Caco-2 (cell line): ENCODE data around the gene PRDX2. TPM values are rescaled to one million over a fixed set of nuclear protein-coding genes. Genes with fewer than 3 reads are reported as not detected.

ENCODE experiments used
- BruUV-seq: library from RNA; stranded (reverse); fragments of 400-500 nt; replicated peaks from 2 replicates; lab custom pipeline; 2021; lab: Mats Ljungman, UMichigan
- CTCF ChIA-PET: fragments of 300-600 bp; sonication (Branson Sonifier 250); formaldehyde crosslinking; loops from one replicate; lab custom pipeline; 2022; ENCODE audit warnings: antibody characterized with exemption; lab: Charles Lee
- POLR2A ChIA-PET: fragments of 300-600 bp; sonication (Branson Sonifier 250); formaldehyde crosslinking; loops from one replicate; lab custom pipeline; 2022; ENCODE audit warnings: antibody characterized with exemption; lab: Charles Lee
- DNase-seq, 2 experiments: peaks; one replicate each; pipeline versions ENCODE4 v3.0.0 to v3.0.0-alpha.2; 2020 to 2022
- H3K27me3 ChIP-seq: replicated peaks from 2 replicates; pipeline ENCODE4 v1.6.0; 2011; ENCODE audit warnings: low read length; ENCODE audit not compliant: control insufficient read depth, insufficient read depth
- H3K36me3 ChIP-seq: 2 replicates; pipeline ENCODE4 v1.5.1; 2011; ENCODE audit warnings: low read length; ENCODE audit not compliant: control insufficient read depth, insufficient read depth
- H3K4me1 ChIP-seq: fragments of 250-450 bp; sonication (Bioruptor Pico); 2 replicates; pipeline ENCODE4 v1.5.1; 2020; ENCODE audit warnings: mild to moderate bottlenecking
- H3K4me3 ChIP-seq: 2 replicates; pipeline ENCODE4 v1.5.1; 2011; ENCODE audit warnings: low read depth, mild to moderate bottlenecking, control low read depth, low read length
- H3K9me3 ChIP-seq: fragments of 250-450 bp; sonication (Bioruptor Pico); 2 replicates; pipeline ENCODE4 v1.5.1; 2020; ENCODE audit warnings: mild to moderate bottlenecking, moderate library complexity
- H3K27ac Mint-ChIP-seq: one replicate; pipeline ENCODE4 v1.8.0; 2022; ENCODE audit warnings: mixed read lengths; ENCODE audit not compliant: unreplicated experiment
- H3K27me3 Mint-ChIP-seq: one replicate; pipeline ENCODE4 v1.8.0; 2022; ENCODE audit warnings: mixed read lengths; ENCODE audit not compliant: insufficient read depth, unreplicated experiment
- H3K36me3 Mint-ChIP-seq: one replicate; pipeline ENCODE4 v1.8.0; 2022; ENCODE audit warnings: mild to moderate bottlenecking, mixed read lengths; ENCODE audit not compliant: insufficient read depth, unreplicated experiment
- H3K4me1 Mint-ChIP-seq: one replicate; pipeline ENCODE4 v1.8.0; 2022; ENCODE audit warnings: low read depth, mixed read lengths; ENCODE audit not compliant: unreplicated experiment
- H3K4me3 Mint-ChIP-seq: one replicate; pipeline ENCODE4 v1.8.0; 2022; ENCODE audit warnings: mild to moderate bottlenecking, moderate library complexity, mixed read lengths; ENCODE audit not compliant: unreplicated experiment
- H3K9me3 Mint-ChIP-seq: one replicate; pipeline ENCODE4 v1.8.0; 2022; ENCODE audit warnings: mixed read lengths; ENCODE audit not compliant: unreplicated experiment
- intact Hi-C: fragments of 100-400 bp; cut with micrococcal nuclease; formaldehyde crosslinking; loops from one replicate; pipeline ENCODE4 v1.10.0; 2022; ENCODE audit not compliant: unreplicated experiment
- total RNA-seq: library from RNA; stranded (reverse); gene quantifications from 2 replicates; pipeline ENCODE4 v1.2.3, GENCODE V29; 2022
- TF ChIP-seq, protein P1 (sequence below), 2 experiments: fragments of 200-600 bp in 1 of 2; IDR thresholded peaks; 1 replicate in 1 of 2; 2 replicates in 1 of 2; pipeline versions ENCODE4 v1.5.1 to v1.8.0; 2011 to 2022; ENCODE audit warnings: antibody characterized with exemption in 1 of 2, control low read depth in 1 of 2, inconsistent platforms in 1 of 2, low read depth in 1 of 2, low read length in 1 of 2, mild to moderate bottlenecking in 1 of 2, moderate library complexity in 1 of 2; ENCODE audit not compliant: insufficient read depth in 1 of 2, severe bottlenecking in 1 of 2, unreplicated experiment in 1 of 2

PRDX2 gene
- total RNA-seq, 1 experiment from 2014 or later = 265 TPM

- Histone ChIP-seq H3K36me3 (no peaks in the 10 kb centered on the region; the same call in 1 of the 2 replicates), H3K4me1 (peaks cover 5% of the 10 kb centered on the region; the same call in 1 of the 2 replicates), H3K27me3 (no peaks in the 10 kb centered on the region; the same call in 1 of the 2 replicates), H3K9me3 (no peaks in the 10 kb centered on the region), H3K4me3 (no peak within 1 kb of the TSS)
- DNase-seq = no peak
- ChIA-PET POLR2A (no interaction called here), CTCF (interaction anchor here (0.6 kb wide), 1 partner anchor 24 kb away, joined by 3 read pairs; no protein-coding TSS in a partner anchor)
- Mint-ChIP-seq H3K27me3 (peaks cover 20% of the 10 kb centered on the region), H3K27ac (no peak within 1 kb of the TSS), H3K9me3 (no peaks in the 10 kb centered on the region), H3K4me1 (peaks cover 13% of the 10 kb centered on the region), H3K4me3 (no peak within 1 kb of the TSS), H3K36me3 (peaks cover 30% of the 10 kb centered on the region)
- intact Hi-C loops = no loop called here
- no TSS peak for BruUV-seq
- TF ChIP-seq, protein P1, sequence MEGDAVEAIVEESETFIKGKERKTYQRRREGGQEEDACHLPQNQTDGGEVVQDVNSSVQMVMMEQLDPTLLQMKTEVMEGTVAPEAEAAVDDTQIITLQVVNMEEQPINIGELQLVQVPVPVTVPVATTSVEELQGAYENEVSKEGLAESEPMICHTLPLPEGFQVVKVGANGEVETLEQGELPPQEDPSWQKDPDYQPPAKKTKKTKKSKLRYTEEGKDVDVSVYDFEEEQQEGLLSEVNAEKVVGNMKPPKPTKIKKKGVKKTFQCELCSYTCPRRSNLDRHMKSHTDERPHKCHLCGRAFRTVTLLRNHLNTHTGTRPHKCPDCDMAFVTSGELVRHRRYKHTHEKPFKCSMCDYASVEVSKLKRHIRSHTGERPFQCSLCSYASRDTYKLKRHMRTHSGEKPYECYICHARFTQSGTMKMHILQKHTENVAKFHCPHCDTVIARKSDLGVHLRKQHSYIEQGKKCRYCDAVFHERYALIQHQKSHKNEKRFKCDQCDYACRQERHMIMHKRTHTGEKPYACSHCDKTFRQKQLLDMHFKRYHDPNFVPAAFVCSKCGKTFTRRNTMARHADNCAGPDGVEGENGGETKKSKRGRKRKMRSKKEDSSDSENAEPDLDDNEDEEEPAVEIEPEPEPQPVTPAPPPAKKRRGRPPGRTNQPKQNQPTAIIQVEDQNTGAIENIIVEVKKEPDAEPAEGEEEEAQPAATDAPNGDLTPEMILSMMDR (IDR thresholded peaks at IDR 0.05; ENCODE audit: insufficient read depth in 1 of 2, low read depth in 1 of 2, low read length in 1 of 2, severe bottlenecking in 1 of 2, unreplicated experiment in 1 of 2) = no peak
Observed at GRCh38 chr19:12751635-12752034, 50.0 kb downstream of the PRDX2 start, which contains the start of gene BEST2. TSS of gene BEST2 (plus strand) at chr19:12751791. CDS start at chr19:12752593, 802 bp downstream.

DNA sequence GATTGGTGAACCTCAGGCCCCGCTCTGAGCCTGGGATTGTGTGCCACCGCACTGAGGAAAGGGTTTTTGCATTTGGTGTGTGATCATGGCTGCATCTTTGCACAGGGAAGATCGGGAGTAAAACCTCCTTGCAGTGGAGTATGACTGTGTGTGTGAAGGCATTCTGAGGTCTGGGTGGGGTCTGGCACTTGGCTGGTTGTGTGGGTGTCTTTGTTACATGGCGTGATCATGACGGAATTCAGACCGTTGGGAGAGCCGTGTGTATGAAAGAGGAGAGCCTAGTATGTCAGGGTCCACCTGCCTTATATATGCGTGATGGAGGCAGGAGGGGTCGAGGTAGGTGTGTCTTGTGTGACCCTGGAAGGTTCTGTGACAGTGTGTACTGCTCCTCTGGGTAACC, 50.7 kb downstream of the PRDX2 start:
- no peak overlapping the region for H3K4me3 ChIP-seq
- no peaks in the 10 kb centered on the region; the same call in 1 of the 2 replicates for H3K27me3 ChIP-seq
- Mint-ChIP-seq H3K9me3 (no peaks in the 10 kb centered on the region), H3K4me1 (peaks cover 13% of the 10 kb centered on the region), H3K27ac (no peak overlapping the region), H3K27me3 (peaks cover 20% of the 10 kb centered on the region), H3K36me3 (peaks cover 26% of the 10 kb centered on the region), H3K4me3 (no peak overlapping the region)
- peaks cover 5% of the 10 kb centered on the region; the same call in 1 of the 2 replicates for H3K4me1 ChIP-seq
- TF ChIP-seq, protein P1 (IDR thresholded peaks at IDR 0.05; ENCODE audit: insufficient read depth in 1 of 2, low read depth in 1 of 2, low read length in 1 of 2, severe bottlenecking in 1 of 2, unreplicated experiment in 1 of 2) = no peak
- H3K36me3 ChIP-seq = peaks cover 2% of the 10 kb centered on the region
- no peak for DNase-seq
- ChIA-PET POLR2A (no interaction called here), CTCF (no interaction called here)
- no TSS peak for BruUV-seq
- intact Hi-C loops = no loop called here
- H3K9me3 ChIP-seq = no peaks in the 10 kb centered on the region

DNA sequence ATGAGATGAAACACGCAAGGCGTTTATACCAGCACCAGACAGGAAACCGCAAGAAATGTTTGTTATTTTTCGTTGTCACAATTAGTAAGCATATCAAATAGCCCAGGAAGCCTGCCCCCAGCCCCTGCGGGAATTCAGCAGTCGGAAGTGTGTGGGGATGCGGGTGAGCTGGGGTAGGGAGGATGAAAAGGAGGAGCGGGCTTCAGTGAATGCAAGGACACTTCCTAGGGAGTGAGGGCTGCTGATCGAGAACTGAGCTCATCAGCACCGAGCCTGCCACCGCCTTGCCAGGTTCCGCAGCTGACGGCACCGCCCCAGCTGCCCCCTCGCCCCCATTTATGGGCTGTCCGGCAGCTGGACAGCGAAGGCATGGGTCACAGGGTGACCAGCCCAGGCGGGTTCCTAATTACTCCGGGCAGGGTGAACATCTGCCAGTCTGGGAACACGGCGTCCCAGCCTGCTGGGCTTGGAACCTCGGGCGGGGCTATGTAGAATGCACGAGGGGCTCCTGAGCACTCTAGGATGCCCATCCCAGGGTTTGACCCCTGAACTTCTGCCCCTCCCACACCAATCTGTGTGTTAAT, 51.6 kb downstream of the PRDX2 start:
- Mint-ChIP-seq H3K36me3 (peaks cover 34% of the 10 kb centered on the region), H3K27ac (no peak overlapping the region), H3K4me3 (no peak overlapping the region), H3K4me1 (peaks cover 13% of the 10 kb centered on the region), H3K27me3 (peaks cover 20% of the 10 kb centered on the region), H3K9me3 (no peaks in the 10 kb centered on the region)
- Histone ChIP-seq H3K36me3 (peaks cover 2% of the 10 kb centered on the region), H3K9me3 (no peaks in the 10 kb centered on the region), H3K4me1 (peaks cover 5% of the 10 kb centered on the region; the same call in 1 of the 2 replicates), H3K27me3 (no peaks in the 10 kb centered on the region; the same call in 1 of the 2 replicates), H3K4me3 (no peak overlapping the region)
- ChIA-PET CTCF (interaction anchor here (1.0 kb wide), 1 partner anchor 11 kb away, joined by 4 read pairs; no protein-coding TSS in a partner anchor), POLR2A (no interaction called here)
- intact Hi-C loops = no loop called here
- no TSS peak for BruUV-seq
- TF ChIP-seq, protein P1 (IDR thresholded peaks at IDR 0.05; ENCODE audit: insufficient read depth in 1 of 2, low read depth in 1 of 2, low read length in 1 of 2, severe bottlenecking in 1 of 2, unreplicated experiment in 1 of 2) = no peak
- no peak for DNase-seq
